Mammary epithelial cell (primary cell): Measurements from ENCODE around the gene PXMP2.

Source experiments
- CTCF ChIP-seq, 2 donors: IDR thresholded peaks in 1 of 2; conservative IDR thresholded peaks in 1 of 2; 2 replicates each; pipeline ENCODE4 v1.5.1; 2011 to 2012; ENCODE audit warnings: inconsistent platforms in 2 of 2, low read length in 2 of 2, mild to moderate bottlenecking in 2 of 2, control low read depth in 1 of 2, low read depth in 1 of 2; ENCODE audit not compliant: insufficient read depth in 1 of 2; ENCODE audit errors: extremely low read depth in 1 of 2
- EZH2 ChIP-seq: IDR thresholded peaks from 2 replicates; pipeline ENCODE4 v1.6.1; 2012; ENCODE audit warnings: low read length, inconsistent platforms, borderline replicate concordance

DNA sequence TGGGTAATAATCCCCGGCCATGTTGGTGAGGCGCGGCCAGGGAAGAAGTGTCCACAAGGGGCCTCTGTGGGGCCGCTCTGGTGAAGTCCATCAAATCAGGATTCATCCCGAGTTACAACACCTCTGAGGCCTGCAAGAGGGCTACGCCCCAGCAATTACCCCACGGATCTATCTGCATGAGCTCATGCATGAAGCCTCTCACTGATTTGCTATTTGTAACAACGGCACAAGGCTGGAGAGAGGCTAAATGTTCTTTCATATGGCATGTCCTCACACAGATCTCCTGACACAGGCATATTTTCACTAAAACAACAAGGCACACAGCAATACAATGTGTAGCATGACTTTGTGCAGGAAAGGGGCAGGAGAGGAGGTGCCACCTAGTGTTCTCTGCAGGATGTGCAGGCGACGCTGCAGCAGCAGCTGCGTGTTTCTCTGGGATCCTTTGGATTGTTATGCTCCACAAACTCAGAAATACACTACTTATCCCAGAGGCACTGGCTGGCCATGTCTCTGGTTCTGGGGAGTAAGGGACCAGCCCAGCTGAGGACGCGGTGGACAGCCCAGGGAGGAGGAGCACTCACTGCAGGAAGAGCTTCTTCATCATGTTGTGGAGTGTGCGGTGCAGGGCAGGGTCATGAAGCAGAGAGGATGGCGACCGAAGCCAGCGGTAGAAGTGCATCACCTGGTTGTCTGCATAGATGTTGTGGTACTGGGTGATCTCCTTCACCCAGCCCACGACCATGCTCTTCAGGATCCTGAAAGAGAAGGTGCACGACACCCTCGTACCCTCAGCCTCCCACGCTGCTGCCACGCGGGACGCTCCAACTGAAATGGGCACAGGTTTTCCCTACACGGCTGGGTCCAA, 48.6 kb upstream of the PXMP2 start:
- TF ChIP-seq CTCF (conservative IDR thresholded peaks at IDR 0.05 in 1 of 2, IDR thresholded peaks at IDR 0.05 in 1 of 2; ENCODE audit: extremely low read depth in 1 of 2, insufficient read depth in 1 of 2, low read depth in 1 of 2, low read length in 2 of 2), result peak; percentile 88 to 89
- TF ChIP-seq EZH2, result no peak
